ENCODE data around the gene SIRT5.

Gene SIRT5

GRCh38 chr6:13554929-13555333, 19.5 kb upstream of the SIRT5 start:
- DNase-seq, result no peak

DNA sequence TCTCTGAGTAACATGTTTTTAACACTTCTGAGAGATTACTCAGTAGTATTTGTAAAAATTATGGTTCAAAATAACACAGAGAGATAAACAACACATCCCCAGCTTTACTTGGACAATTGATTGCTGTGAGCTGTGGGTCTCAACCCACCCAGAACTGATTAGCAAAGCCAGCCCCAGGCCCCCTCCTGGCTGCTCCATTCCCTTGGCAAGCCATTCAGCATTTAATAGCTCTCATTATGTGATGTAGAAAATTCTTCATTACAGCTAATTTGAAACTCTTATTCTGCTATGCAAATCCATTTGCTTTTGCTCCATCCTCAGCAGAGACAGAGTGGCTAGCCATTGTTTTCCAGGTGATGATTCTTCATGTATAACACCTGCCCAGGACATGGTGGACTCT, 16.6 kb upstream of the SIRT5 start:
- DNase-seq, result no peak

GRCh38 chr6:13558718-13559117, 15.7 kb upstream of the SIRT5 start:
- DNase-seq, result no peak

- DNase-seq, result no peak
Observed at GRCh38 chr6:13559251-13559650, 15.2 kb upstream of the SIRT5 start.

DNA sequence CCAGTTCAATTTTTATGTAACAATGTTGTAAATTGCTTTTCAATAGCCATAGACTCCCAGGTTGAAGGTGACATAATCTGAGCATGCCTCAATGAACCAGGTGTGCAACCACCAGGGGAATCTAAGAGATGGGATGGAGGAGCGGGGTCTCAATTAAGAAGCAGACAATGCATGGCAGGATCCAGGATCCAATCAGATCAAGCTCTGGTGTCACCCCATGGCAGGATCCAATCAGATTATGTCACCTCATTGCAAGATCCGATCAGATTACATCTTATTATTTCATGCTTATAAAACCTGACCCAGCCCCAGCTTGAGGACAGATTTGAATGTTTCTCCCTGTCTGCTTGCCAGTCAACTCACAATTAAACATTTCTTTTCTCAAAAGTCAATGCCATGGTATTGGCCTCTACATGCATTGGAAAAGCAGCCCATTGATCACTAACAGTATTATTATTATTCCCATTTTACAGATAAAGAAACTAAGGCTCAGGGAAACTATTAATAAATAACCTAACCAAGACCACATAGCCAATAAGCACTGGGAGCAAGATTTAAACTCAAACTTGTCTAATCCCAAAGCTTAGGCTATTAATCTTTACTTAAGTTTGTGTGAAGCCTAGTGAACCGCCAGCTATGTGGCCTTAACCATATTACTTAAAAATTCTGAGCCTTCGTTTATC, 14.3 kb upstream of the SIRT5 start:
- DNase-seq, result no peak

DNA sequence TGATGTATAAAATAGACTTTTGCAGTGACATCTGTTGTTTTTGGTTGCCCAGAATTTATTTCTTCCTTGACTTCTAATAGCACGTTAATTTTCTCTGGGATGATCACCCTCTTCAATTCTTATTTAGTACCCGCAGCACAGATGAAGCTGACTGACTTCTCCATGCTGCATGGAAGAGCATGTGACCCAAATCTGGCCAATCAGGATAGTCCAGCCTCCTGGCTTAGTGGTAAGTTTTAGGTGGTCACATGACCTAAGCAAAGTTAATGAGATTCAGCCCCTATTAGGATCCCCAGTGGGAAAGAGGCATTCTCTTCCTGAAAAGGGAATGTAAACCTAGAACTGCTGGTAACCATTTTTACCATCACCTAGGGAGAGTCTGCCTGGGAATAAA, 13.8 kb upstream of the SIRT5 start:
- DNase-seq, result no peak

GRCh38 chr6:13561624-13562267, 12.7 kb upstream of the SIRT5 start:
- DNase-seq, result no peak

GRCh38 chr6:13563009-13563408, 11.4 kb upstream of the SIRT5 start:
- DNase-seq, result no peak

DNA sequence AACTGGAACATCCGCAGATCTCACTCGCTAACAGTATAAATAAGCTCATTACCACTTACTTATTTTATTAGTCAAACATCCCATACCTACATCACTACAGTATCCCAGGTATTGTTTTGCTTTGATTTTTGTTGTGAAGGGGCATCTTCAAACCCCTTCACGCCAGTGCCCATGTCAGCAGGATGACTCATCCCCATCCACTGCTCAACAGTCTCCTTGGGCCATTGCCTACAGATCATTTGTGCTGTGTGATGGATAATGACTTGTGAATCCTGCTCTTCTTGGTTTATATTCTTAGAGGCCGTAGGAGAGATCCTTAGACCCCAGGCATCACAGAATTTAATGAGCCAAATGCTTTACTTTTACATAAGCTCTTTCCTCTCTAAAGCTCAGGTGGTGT, 8.5 kb upstream of the SIRT5 start:
- DNase-seq, result no peak

- DNase-seq, result no peak
Observed at GRCh38 chr6:13566500-13566899, 7.9 kb upstream of the SIRT5 start.

GRCh38 chr6:13568970-13569369, 5.4 kb upstream of the SIRT5 start:
- no peak for DNase-seq

DNA sequence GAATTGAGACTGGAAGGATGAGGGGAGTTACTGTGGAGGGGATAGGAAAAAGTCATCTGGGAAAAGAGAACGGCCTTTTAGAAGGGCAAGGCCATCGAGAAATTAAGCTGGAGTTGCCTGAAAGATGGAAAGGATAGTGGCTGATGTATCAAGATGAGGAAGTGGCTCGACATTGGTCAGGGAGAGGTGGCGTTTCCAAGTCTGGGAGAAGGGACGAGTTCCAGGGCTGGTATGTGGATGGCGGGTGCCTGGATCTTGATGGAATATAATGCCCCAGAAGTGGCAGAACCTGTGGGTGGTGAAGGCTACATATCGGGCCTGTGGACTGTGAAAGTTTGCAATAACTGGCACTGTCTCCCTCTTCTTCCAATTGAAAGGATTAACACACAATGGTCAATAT, 2.2 kb upstream of the SIRT5 start:
- DNase-seq, result no peak

- no peak for DNase-seq
Observed at GRCh38 chr6:13572951-13573654, 1.3 kb upstream of the SIRT5 start.

GRCh38 chr6:13573669-13574110, 711 bp upstream of the SIRT5 start:
- no peak for DNase-seq

DNA sequence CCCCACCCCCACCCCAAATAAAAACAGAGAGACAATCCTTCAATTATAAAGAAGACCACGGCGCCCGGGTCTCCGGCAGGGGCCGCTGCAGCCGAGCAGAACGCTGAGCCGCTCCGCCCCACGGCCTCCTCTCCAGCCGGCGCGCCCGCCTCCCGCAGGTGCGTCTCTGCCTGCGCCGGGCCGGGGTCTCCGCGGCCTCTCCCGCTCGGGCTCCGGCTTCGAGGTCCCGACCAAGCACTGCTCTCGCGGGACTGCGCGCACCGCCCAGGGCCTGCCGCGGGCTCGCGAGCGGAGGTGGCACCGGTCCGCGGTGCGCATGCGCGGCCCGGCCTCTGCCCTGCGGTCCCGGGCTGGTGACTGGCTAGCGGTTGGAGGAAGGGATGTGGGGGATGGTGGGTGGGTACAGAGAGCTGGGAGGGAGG, 241 bp upstream of the SIRT5 start:
- DNase-seq, result peak; percentile 97

DNA sequence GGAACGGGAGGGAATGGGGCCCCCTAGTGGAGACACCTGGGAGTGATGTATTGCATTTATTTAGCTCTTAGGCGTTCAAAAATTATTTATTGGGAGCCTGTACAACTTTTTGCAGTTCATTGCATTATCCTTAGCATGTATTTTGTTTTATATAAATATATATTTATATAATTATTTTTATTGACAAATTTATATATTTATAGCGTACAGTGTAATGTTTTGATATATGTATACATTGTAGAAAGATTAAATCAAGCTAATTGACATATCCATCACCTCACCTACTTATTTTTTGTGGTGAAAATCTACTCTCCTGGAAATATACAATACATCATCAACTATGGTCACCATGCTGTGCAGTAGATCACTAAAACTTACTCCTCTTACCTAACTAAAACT, 975 bp downstream of the SIRT5 start:
- DNase-seq, result peak; percentile 78

DNA sequence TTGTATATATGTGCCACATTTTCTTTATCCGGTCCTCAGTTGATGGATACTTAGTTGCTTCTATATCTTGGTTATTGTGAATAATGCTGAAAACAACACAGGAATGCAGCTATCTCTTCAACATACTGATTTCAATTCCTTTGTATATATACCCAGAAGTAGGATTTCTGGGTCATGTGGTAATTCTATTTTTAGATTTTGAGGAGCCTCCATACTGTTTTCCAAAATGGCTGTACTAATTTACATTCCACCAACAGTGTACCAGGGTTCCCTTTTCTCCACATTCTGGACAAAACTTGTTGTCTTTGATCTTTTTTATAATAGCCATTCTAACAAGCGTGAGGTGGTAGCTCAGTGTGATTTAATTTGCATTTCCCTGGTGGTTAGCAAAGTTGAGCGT, 1.6 kb downstream of the SIRT5 start:
- no peak for DNase-seq

- DNase-seq, result no peak
Observed at GRCh38 chr6:13577926-13578325, 3.5 kb downstream of the SIRT5 start.

- DNase-seq, result no peak
Observed at GRCh38 chr6:13579911-13580310, 5.5 kb downstream of the SIRT5 start.

GRCh38 chr6:13581700-13582229, 7.4 kb downstream of the SIRT5 start:
- no peak for DNase-seq

DNA sequence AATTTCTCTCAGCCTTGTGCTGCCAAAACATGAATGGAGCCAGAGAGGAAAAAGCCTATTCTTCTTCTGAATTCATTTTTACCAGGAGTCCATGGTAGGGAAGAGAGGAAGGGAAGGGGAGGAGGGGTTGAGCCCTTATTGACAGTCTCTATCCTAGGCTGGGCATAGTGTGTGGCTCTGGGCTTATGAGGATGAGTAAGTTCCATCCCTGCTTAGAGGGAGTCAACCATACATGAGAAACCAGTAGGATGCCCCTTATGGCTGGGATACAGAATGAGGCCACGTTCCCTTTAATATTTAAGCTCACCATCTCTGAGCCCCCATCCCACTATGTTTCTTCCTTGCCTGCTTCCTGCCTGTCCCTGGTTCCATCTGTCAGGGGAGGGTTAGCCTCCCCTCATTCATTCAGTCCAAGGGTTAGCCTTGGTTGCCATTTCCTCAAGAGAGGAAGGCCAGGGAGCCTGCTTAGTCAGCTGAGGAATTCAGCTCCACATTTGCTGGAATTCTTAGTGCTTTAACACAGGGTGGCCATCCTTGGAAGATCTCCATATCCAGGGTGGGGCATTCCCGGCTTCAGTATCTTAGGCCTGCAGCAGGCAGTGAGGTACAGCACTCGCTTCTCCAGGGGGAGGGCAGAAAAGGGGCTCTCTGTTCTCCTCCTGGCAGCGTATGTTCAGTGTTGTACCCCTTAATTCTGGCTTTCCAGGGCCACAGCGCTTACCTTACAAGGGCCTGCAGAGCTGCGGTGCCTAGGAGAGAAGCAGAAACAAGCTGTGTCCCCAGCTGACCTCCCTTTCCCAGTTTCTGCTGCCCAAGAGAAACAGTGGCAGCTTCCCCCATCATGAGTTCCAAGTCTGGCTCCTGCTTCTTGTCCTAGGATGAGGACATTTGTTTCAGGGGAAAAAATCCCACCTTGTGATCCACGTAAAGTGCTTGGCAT, 12.5 kb downstream of the SIRT5 start:
- DNase-seq, result no peak

DNA sequence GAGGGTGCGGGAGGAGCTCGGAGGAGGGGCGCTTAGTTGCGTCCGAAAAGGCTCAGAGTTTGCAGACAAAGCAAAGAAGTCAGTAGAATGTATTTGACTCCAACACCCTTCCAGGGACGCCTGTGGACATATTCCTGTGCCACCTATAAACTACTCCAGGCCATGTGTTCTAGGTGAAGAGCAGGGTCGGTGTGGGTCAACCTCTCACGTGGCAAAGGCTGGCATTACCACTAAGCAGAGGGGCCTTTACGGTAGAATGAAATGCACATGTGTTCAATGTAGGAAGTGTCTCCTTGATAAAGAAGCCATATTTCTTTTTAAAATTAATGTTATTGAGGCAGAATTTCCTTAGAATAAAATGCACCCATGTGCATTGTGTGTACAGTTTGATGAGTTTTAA, 15.4 kb downstream of the SIRT5 start:
- no peak for DNase-seq

Measured in CD4-positive, alpha-beta T cell treated with Interleukin-6 for 4 hours (primary cell).